ENCODE results near the gene EBI3.
"Not testable (repeated sequence)": the region's sequence is repeated elsewhere in the genome, so short reads cannot be mapped to it uniquely, and the experiment has no call there.

EBI3 gene

GRCh38 chr19:4200940-4201542 is 28.3 kb upstream of the EBI3 start:
- DNase-seq (ENCODE audit: low read depth): no peak

- no peak for DNase-seq (ENCODE audit: low read depth)
These were observed 27.5 kb upstream of the EBI3 start for GRCh38 chr19:4201798-4202197.

GRCh38 chr19:4206818-4207484 is 22.4 kb upstream of the EBI3 start:
- no peak for DNase-seq (ENCODE audit: low read depth)

- no peak for DNase-seq (ENCODE audit: low read depth)
These were observed 20.8 kb upstream of the EBI3 start for GRCh38 chr19:4208385-4209094.

GRCh38 chr19:4210166-4210731 is 19.1 kb upstream of the EBI3 start:
- DNase-seq (ENCODE audit: low read depth): no peak

- no peak for DNase-seq (ENCODE audit: low read depth)
These were observed 16.2 kb upstream of the EBI3 start for GRCh38 chr19:4213116-4213515.

- DNase-seq (ENCODE audit: low read depth): no peak
These were observed 13.5 kb upstream of the EBI3 start for GRCh38 chr19:4215807-4216206.

- no peak for DNase-seq (ENCODE audit: low read depth)
These were observed 12.5 kb upstream of the EBI3 start for GRCh38 chr19:4216846-4217245.

- no peak for DNase-seq (ENCODE audit: low read depth)
These were observed 11.7 kb upstream of the EBI3 start for GRCh38 chr19:4217429-4218264.

- DNase-seq (ENCODE audit: low read depth): not testable (repeated sequence)
These were observed 10.8 kb upstream of the EBI3 start for GRCh38 chr19:4218523-4218922.

GRCh38 chr19:4220188-4220587 is 9.1 kb upstream of the EBI3 start:
- no peak for DNase-seq (ENCODE audit: low read depth)

- DNase-seq (ENCODE audit: low read depth): no peak
These were observed 4.9 kb upstream of the EBI3 start for GRCh38 chr19:4224470-4224869.

- DNase-seq (ENCODE audit: low read depth): no peak
These were observed 3.4 kb upstream of the EBI3 start for GRCh38 chr19:4225885-4226284.

GRCh38 chr19:4227771-4228170 is 1.6 kb upstream of the EBI3 start:
- DNase-seq (ENCODE audit: low read depth): no peak

- no peak for DNase-seq (ENCODE audit: low read depth)
These were observed 551 bp upstream of the EBI3 start for GRCh38 chr19:4228765-4229178.

GRCh38 chr19:4230237-4230636 is 914 bp downstream of the EBI3 start:
- DNase-seq (ENCODE audit: low read depth): not testable (repeated sequence)

- DNase-seq (ENCODE audit: low read depth): not testable (repeated sequence)
These were observed 2.2 kb downstream of the EBI3 start for GRCh38 chr19:4231521-4231920.

- DNase-seq (ENCODE audit: low read depth): not testable (repeated sequence)
These were observed 2.8 kb downstream of the EBI3 start for GRCh38 chr19:4232139-4232538.

- DNase-seq (ENCODE audit: low read depth): no peak
These were observed 3.4 kb downstream of the EBI3 start for GRCh38 chr19:4232614-4233281.

GRCh38 chr19:4233282-4233853 is 4.0 kb downstream of the EBI3 start:
- no peak for DNase-seq (ENCODE audit: low read depth)

Measured in non-pigmented ciliary epithelial cell (primary cell).